Left renal pelvis (tissue), 4 donors: ENCODE data around the gene PLEKHA7. TPM values are rescaled to one million over a fixed set of nuclear protein-coding genes. Genes with fewer than 3 reads are reported as not detected.

Source experiments
- DNase-seq, 4 donors: peaks; one replicate each; pipeline ENCODE4 v3.0.0-alpha.2; 2013; ENCODE audit warnings: low read depth in 4 of 4, low spot score in 3 of 4
- polyA plus RNA-seq, 4 donors: library from polyadenylated mRNA; unstranded; fragments of 120-200 nt; gene quantifications; one replicate each; pipeline ENCODE4 v1.2.1, GENCODE V29; 2013; ENCODE audit not compliant: insufficient read length in 4 of 4

PLEKHA7 gene
- polyA plus RNA-seq, 4 donors: 5.4 to 55.4 (median 47.2) TPM

DNA sequence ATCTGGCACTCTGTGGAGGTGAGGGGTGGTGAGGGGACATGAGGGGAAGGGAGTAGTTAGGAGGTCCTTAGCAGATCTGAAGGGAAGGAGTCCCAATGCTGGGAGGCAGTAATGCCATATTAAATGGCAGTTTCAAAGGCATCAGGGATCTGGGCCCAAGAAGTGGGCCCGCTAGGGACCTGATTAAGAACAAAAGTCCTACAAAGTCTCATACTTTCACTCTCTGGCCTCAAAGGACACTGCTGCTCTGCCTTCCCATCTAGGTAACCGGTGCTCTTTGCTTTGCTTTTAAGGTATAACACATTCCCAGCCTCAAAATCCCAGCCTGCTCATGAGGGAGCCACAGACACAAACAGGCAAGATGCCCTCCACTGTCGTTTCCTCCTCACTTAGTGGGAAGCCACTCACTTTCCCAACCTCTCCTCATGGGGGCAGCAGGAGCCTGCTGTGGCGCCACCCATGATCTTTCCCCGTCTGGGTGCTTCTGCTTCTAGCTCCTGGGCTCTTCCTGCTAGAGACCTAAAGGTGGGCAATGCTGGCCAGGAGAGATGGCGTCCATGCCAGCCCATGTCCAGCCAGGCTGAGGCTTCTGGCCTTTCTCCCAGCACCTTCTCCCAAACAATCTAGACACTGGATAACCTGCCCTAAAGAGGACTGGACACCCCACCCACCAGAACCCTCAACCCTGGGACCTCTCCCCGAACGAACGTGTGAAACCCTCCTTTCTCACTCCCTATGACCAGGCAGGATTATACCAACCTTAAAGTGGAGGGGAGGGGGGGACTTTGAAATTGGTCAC lies 68.3 kb downstream of the PLEKHA7 start:
- DNase-seq: no peak

GRCh38 chr11:16942911-16943310 lies 71.3 kb downstream of the PLEKHA7 start:
- no peak for DNase-seq

GRCh38 chr11:16942342-16942741 lies 71.9 kb downstream of the PLEKHA7 start:
- no peak for DNase-seq

DNA sequence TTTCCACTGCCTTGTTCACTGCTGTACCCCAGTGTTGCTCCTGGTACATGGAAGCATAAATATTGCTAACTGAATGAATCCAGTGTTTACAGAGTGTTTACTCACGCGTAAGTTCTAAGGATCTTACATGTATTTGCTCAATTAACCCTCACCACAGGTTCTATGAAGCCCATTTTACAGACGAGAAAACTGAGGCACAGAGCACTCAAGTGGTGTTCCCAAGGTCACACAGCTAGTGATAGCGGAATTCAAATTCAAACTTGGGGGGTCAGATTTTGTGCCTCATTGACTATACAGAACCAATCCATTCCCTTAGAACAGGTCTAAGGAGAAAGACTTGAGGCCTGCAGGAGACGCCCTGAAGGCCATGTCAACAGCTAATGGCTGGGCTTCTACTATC lies 72.3 kb downstream of the PLEKHA7 start:
- DNase-seq: no peak

- no peak for DNase-seq
Observed at GRCh38 chr11:16938061-16938460, 76.2 kb downstream of the PLEKHA7 start.

DNA sequence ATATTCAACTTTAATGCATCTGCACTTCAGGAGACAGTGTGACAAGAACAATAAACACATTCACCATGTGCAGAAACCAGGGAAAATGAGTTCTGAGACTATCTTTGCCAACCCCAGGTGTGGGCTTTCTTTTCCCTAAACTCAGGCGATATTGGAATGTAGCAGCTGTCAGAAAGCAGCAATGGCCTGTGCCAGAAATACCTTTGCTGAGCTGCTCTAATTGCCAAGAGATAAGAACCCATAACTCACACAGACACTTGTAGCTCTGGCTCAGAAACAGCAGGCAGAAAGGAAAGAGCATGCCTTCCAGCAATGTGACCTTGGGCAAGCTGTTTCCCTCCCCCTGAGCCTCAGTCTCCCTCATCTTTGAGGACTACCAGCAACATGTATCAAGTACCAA lies 77.6 kb downstream of the PLEKHA7 start:
- no peak for DNase-seq

DNA sequence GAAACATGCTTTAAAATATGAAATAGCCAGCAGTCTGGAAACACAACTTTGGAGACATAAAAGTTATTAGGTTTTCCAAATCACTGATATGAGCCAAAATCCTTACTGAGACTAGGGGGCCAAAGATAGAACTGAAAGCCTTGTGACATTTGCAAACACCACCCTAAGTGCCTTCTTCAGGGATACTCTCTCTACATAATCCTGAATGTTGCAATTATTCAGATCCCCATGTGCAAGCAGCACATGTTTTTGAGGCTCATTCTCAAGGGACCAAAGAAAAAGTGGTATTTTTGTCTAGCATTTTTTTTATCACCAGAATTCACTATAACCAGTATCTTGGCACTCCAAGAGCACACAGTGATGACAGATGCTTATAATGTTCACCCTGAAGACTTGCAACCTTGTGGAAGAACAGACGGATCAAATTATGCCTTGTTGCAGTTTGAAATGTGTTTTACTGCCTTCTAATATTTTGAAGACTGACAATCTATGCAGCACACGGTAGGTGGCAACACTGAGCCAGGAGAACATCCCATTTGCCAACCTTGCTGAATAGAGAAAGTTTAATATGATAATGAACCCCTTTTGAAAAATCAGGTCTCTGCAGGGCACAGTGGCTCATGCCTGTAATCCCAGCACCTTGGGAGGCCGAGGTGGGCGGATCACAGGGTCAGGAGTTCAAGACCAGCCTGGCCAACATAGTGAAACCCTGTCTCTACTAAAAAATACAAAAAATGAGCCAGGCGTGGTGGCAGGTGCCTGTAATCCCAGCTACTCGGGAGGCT lies 78.5 kb downstream of the PLEKHA7 start:
- DNase-seq: no peak

DNA sequence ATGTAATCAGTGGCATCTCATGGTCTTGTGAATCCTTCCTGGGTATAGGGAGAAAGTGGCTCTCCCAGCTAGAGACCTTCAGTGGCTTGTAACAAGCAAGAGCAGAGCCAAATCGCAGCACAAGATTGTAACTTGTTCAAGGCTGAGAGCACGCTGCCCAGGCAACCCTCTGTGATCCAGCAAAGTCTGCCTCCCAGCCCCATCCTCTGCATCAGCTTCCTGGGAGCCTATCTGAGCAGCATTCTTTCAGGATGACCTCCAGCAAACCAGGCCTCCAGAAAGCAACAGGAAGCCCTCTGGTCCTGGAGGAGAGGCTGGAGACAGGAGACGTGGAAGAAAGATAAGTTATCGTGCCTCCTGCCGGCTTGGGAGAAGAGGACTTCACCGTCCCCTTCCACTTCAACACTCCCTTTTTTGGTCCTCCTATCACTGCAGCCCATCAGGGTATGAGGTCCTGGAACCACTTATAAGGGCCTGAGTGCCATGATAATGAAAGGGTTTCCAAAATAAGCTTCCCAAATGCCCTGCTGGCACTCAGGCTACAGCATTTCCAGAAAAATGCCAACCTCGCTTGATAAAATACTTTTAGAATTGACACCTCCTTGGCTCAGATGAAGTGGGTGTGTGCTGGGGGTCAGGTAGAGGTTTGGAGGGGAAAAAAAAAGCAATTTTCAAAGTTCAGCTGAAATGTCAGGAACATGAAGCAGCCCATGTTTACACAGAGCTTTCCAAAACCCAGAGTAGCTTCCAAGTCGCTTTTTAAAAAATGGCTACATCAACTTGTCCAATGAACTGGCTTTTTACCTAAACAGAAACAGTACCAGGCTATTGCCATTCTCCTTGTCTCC lies 80.2 kb downstream of the PLEKHA7 start:
- DNase-seq: no peak

DNA sequence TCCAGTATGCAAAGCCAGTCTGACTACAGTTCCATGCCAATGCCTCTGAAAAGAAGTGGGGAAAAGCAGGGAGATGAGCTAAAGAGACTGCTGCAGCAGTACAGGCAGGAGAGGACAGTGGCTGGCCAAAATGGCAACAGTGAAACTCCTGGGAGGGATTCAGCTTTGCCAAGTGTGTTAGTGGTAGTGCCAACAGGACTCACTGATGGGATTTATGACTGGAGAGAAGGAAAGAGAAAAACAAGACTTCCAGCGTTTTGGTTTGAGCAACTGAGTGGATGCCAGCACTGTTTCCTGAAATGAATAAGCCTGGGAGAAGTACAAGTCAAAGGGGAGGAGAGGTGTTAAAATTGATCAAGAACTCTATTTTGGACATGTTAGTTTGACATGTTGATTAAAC lies 80.9 kb downstream of the PLEKHA7 start:
- DNase-seq: no peak

DNA sequence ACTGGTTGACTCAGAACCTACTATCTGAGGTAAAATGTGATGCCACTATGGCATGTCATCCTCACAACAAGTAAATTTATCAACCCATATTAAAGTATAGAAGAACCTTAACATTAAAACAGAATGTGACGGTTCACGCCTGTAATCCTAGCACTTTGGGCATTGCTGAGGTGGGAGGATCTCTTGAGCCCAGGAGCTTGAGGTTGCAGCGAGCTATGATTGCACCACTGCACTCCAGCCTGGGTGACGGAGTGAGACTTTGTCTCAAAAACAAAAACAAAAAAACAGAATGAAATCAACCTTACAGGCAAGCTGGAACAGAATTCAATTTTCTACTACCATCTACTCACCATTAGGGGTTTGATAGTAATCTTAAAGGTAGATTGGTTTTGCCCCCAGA lies 86.2 kb downstream of the PLEKHA7 start:
- no peak for DNase-seq

DNA sequence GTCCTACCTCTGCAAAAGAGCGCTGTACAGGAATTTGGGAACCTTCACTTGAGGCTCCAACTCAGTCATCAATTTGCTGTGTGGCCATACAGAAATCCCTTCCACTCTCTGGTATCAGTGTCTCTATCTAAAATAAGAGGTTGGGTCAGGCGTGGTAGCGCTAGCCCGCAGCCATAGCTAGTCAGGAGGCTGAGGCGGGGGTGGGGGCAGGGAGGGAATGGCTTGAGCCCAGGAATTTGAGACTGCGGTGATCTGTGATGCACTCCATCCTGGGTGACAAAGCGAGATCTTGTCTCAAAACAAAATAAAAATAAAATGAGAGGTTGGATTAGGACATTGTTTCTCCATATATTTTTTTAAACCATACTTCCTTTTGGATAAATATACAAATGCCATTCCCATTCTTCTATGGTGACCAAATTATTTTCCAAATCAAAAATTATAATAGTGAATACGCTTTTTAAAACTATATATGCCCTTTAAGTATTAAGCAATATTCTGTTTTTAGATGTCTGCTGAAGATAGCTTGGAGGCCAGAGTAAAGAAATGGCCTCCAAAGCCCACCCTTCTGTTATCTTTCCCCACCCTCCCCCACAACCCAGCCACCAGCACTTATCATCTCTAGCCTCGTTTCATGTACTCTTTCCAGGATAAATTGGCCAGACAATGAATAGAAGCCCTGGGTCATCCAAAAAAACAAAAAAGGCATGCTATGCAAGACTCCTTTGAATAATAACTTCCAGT lies 87.2 kb downstream of the PLEKHA7 start:
- DNase-seq: no peak

DNA sequence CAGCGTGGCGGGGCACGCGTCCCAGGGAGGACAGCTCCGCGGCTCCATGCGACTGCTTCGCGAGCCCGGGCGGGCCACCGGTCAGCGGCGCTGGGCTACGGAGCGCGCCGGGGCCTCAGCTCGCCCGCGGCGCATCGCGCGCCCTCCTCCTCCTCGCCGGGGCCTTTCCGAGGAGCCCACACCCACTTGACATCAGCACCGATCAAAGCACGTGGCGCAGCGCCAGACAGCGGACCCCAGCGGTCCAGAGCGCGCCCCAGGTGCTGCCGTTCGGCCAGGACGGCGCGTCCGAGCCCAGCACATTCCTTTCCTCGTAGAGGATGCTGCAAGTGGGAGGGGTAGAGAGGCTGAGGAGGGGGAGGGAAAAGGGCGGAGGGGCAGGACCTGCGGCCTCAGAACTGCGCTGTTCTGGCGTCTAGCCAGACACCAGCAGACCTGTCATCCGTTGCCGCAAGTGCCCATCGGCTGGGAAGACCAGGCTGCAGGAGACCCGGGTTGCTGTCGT lies 88.6 kb downstream of the PLEKHA7 start:
- peak in 2 of 4 donors; percentile 29 to 53 for DNase-seq

GRCh38 chr11:16924826-16925560 lies 89.2 kb downstream of the PLEKHA7 start:
- DNase-seq: peak in 2 of 4 donors; percentile 22 to 46

DNA sequence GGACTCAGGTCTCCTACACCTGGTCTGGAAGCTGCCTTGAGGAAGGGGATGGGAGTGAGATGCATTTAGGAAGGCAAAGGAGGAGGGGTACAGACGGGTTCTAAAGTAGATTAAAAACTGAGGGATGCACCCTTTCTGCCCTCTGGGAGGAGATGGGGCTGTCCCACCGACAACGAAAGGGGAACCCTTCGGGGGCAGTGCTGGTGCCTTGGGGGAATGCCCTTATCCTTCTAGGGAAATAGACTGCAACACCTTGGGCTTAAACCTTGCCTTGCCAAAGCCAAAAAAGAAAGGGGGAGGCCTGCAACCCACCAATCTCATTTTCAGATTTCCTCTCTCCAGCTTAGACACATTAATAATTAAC lies 89.8 kb downstream of the PLEKHA7 start:
- no peak for DNase-seq

- DNase-seq: no peak
Observed at GRCh38 chr11:16923987-16924386, 90.2 kb downstream of the PLEKHA7 start.

GRCh38 chr11:16921668-16922067 lies 92.5 kb downstream of the PLEKHA7 start:
- no peak for DNase-seq

DNA sequence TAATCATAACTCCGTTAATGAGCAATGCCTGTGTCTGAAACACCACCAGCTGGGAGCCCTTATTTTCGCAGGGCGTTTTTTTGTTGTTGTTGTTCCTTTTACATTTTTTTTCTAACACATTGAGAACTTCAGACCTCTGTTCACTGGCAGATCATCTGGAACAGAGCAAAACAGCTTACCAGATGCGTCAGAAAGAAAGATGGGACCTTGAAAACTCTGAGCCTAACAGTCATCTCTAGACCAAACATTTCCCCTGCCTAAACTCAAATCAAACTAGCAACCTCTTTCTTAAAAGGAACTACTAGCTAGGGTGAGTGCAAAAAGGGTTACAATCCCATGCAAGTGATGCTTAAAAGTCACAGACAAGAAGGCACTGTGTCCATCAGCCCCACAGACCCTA lies 93.2 kb downstream of the PLEKHA7 start:
- DNase-seq: no peak

DNA sequence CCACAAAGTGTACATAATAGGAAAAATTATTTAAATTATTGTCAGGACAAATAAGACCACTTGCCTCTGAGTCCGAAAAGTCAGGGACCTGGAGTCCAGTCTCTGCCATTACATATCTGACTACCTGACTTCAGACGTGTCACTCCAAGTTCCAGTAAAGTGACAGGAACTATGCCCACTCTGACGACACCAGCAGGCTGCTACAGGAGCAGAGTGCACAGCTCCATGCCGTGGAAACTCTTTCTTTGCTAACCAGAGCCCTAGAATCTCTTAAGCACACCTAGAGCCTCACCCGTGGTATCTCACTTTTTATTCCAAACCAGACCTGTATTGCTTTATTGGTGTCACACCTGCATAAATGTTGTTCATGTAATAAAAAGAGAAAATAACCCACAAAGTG lies 93.7 kb downstream of the PLEKHA7 start:
- DNase-seq: no peak

DNA sequence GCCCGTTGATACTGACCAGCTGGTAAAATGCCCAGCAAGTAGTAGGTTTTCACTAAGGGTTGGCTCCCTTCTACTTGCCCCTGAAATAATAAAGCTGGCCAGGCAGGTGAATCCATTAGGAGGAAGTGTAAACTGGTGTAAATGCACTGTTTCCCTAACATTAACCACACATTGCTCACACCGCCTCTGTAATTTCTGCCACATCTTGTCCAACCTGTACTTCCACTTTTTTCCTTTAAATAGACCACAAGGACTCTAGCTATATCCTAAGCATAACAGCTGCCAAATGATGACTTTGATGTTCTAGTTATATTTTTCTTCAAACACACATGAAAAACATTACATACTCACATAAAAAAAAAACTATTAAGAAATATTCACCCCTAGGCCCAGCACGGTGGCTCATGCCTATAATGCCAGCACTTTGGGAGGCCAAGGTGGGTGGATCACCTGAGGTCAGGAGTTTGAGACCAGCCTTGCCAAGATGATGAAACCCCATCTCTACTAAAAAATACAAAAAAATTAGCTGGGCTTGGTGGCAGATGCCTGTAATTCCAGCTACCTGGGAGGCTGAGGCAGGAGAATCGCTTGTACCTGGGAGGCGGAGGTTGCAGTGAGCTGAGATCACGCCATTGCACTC lies 95.6 kb downstream of the PLEKHA7 start:
- peak in 1 of 4 donors; percentile 60 for DNase-seq
